Suppressor macrophage treated with lipopolysaccharide for 1 hour (primary cell): ENCODE results near the gene MRPL42.
"Not testable (repeated sequence)": the region's sequence is repeated elsewhere in the genome, so short reads cannot be mapped to it uniquely, and the experiment has no call there.

Experiments used
- DNase-seq, 3 donors: peaks; one replicate each; pipeline ENCODE4 v3.0.0-alpha.2; 2020 to 2022

Gene MRPL42

DNA sequence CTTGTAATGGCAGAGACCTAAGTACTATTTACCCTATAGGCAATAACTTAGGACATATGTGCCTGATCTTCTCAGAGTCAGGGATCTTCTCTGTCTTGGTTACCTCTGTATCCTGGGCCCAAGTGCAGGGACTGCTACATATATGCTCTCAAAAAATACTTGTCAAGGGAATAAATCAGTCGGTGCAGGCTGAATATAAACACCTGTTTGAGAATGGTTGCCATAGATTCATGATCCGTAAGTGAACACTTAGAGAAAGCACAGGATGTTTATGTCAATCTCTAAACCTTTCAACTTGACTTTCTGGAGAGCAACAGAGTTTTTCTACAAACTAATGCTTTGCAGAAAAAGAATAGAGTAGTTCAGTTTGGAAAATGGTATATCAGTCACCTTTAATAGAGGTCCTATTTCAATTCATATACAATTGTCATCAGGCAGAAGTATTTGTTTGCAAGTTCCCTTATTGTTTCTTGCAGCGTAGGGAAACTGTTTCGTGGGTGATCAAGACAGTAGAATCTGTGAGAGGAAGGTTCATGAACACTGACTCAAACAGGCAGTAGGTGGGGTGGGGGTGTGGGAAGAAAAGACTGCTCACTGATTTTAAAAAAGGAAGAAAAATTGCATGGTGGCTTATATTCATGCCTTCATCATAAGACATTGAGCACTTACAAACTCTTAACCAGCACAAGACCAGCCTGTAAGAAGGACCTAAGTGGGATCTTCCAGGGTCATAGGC lies 19.6 kb upstream of the MRPL42 start:
- peak; percentile 79 to 82 (median 81) for DNase-seq

DNA sequence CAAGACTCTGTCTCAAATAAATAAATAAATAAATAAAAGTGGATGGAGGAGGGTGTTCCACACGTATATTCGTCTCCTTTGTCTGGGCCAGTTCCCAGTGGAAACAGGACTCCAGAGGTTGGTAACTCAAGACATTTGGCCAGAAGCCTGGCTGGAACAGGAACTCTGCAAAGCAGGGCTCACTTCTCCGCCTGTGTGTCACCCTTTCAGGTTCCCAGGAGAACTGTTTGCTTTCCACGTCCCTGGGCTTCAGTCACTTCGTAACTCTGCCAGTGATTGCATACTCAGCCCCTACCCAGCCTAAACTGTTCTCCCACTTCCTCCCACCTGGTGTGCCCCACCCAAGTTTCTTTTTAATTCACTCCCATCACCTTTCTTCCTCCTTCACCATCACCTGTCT lies 18.5 kb upstream of the MRPL42 start:
- DNase-seq, result no peak

GRCh38 chr12:93449277-93449676 lies 18.0 kb upstream of the MRPL42 start:
- DNase-seq, result no peak

DNA sequence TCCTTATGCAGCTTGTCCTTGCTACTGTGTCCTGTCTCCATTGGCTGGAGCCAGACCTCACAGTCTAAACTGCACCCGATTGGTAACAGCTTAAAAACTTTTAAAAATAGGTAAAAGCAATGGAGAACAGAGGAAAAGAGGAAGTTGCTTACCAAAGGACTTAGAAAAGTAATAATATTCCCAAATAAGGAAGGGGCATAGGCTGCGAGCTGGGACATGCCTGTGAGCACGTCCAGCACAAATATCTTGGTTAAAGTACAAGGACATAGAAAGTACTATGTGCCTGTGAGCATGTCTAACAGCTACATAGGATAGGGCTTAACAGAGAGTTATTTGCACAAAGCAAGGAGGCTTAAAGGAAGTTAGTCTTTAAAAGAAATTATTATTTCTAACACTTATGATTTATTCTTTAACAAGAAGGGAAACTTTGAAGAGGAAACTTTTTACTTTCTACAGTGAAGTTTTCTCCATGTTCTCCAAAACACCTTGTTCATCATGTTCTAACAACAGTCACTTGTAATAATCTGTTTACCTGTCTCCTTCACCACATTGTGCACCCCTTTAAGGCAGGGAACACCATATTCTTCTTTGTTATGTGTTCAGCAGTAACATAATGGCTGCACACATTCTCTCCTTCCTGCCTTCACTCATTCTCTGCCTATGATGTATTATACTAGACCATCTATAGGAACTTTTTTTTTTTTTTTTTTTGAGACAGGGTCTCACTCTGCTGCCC lies 15.7 kb upstream of the MRPL42 start:
- no peak for DNase-seq

DNA sequence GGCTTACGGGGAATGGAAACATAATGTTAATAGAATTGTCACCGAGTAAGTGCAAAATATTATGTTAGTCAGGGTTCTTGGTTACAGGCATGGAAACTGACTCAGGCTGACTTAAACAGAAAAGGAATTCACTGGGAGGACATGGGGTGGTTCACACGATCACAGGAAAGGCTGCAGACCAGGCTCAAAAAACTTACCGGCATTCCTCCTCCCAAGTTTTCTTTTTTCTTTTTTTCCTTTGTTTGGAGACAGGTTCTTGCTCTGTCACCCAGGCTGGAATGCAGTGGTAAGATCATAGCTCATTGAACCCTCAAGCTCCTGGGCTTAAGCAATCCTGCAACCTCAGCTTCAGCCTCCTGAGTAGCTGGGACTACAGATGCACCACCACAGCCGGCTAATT lies 13.7 kb upstream of the MRPL42 start:
- DNase-seq, result no peak

GRCh38 chr12:93456077-93456476 lies 11.2 kb upstream of the MRPL42 start:
- DNase-seq, result no peak

- DNase-seq, result no peak
Observed at GRCh38 chr12:93459097-93459496, 8.2 kb upstream of the MRPL42 start.

- DNase-seq, result no peak
Observed at GRCh38 chr12:93460003-93460402, 7.3 kb upstream of the MRPL42 start.

DNA sequence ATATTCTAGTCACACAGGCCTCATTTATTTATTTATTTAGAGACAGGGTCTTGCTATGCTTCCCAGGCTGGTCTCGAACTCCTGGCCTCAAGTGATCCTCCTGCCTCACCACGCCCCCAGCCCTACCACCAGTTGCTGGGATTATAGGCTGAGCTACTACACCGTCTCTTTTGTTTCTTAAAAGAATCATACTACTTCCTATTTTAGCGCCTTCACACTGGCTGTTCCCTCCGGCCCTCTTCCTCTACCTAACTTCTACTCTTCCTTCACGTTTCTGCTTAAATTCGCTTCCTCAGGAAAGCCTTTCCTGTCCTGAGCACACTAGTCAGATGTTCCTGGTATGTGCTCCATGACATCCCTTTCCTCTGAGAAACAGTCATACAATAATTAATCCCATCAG lies 6.4 kb upstream of the MRPL42 start:
- peak in 1 of 3 donors; percentile 38 for DNase-seq

DNA sequence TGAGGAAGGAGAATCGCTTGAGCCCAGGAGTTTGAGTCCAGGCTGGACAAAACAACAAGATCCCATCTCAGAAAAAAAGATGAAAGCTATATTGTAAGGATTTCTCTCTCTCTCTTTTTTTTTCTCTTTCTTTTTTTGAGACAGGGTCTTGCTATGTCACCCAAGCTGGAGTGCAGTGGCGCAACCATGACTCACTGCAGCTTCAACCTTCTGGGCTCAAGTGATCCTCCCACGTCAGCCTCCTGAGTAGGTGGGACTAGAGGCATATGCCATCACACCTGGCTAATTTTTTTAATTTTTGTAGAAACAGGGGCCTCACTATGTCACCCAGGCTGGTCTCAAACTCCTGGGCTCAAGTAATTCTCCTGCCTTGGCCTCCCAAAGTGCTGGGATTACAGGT lies 5.8 kb upstream of the MRPL42 start:
- DNase-seq, result peak; percentile 43 to 56 (median 43)

- peak in 1 of 3 donors; percentile 7 for DNase-seq
Observed at GRCh38 chr12:93465841-93466240, 1.5 kb upstream of the MRPL42 start.

- no peak for DNase-seq
Observed at GRCh38 chr12:93466625-93467350, 526 bp upstream of the MRPL42 start.

GRCh38 chr12:93468008-93468371 lies 676 bp downstream of the MRPL42 start:
- DNase-seq, result peak in 1 of 3 donors; percentile 9

GRCh38 chr12:93469386-93469785 lies 2.1 kb downstream of the MRPL42 start:
- no peak for DNase-seq

DNA sequence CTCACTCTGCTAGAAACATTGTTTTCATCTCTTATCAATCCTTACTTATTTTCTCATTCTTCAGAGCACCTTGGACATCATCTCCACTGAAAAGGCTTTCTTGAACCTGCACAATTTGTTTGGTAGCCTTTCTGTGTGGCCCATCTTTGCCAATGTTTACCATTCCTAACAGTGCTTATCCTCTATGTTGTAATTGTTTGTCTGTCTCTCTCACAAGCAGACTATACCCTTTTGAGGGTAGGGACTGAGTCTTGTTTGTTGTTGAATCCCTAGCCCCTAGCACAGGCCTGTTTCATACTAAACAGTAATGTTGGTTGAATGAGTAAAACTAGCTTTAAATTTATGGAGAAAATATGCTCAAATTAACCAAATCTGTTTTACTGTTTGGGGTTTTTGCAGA lies 9.2 kb downstream of the MRPL42 start:
- no peak for DNase-seq

GRCh38 chr12:93482721-93483120 lies 15.4 kb downstream of the MRPL42 start:
- DNase-seq, result no peak

DNA sequence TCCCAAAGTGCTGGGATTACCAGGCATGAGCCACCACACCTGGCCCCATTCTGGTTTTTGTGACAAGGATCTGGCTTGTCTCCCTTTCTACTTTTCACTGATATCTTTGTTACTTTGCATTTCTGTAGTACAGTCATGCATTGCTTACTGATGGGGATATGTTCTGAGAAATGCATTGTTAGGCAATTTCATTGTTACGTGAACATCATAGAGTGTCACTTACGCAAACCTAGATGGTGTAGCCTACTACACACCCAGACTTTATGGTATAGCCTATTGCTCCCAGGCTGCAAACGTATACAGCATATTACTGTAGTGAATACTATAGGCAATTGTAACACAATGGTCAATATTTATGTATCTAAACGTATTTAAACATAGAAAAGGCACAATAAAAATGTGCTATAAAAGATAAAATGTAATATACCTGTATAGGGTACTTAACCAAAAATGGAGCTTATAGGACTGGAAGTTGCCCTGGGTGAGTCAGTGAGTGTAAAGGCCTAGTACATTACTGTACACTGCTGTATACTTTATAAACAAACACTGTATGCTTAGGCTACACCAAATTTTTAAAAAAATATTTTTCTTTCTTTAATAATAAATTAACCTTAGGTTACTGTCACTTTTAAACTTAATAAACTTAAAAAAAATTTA lies 16.0 kb downstream of the MRPL42 start:
- no peak for DNase-seq

DNA sequence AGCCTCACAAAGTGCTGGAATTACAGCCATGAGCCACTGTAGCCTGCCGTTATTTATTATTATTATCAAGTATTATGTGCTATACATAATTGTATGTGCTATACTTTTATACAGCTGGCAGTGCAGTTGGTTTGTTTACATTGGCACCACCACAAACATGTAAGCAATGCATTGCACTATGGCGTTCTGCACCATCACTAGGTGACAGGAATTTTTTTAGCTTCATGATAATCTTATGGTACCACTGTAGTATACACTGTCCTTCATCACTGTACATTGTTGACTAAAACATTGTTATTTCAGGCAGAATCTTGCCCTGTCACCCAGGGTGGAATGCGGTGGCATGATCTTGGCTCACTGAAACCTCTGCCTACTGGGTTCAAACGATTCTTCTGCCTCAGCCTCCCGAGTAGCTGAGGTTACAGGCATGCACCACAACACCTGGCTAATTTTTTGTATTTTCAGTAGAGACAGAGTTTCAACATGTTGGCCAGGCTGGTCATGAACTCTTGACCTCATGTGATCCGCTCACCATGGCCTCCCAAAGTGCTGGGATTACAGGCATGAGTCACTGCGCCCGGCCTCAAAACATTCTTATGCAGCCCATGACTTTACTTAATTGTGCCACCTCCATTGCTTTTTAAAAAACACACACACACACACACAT lies 17.1 kb downstream of the MRPL42 start:
- peak in 1 of 3 donors; percentile 7 for DNase-seq

DNA sequence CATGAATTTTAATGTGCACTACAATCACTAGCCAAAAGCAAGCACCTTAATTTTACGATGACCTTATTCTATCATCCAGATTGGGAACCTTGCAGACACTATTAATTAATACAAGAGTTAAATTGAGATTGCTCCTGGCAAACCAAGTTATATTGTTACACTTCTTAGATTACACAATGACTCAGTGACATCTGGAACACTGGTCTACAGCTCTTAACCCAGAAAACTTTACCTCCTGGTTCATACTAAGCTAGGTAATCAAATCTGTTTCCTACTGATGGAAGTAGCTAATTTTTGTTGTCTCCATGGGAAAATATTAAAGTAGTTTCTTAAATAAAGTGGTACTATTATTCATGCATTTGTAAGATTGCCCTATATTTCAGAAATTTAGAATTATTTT lies 25.5 kb downstream of the MRPL42 start:
- not testable (repeated sequence) for DNase-seq

DNA sequence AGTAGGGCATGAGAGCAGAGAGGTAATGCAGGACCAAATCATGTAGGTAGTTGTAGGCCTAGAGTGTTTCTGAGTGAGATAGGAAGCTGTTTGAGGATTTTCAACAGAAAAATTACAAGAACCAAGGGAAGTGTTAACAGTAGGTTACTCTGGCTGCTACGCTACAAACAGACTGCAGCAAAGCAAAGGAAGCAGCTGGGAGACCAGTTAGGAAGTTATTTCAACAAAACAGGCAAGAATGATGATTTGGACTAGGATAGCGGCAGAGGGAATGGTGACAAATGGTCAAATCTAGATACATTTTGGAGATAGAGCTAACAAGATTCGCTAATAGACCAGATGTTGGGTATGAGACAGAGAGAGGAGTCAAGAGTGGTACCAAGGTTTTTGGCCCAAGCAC lies 26.8 kb downstream of the MRPL42 start:
- no peak for DNase-seq

- DNase-seq, result peak; percentile 19 to 64 (median 38)
Observed at GRCh38 chr12:93497456-93497855, 30.1 kb downstream of the MRPL42 start.

GRCh38 chr12:93498813-93499212 lies 31.5 kb downstream of the MRPL42 start:
- DNase-seq, result not testable (repeated sequence)

DNA sequence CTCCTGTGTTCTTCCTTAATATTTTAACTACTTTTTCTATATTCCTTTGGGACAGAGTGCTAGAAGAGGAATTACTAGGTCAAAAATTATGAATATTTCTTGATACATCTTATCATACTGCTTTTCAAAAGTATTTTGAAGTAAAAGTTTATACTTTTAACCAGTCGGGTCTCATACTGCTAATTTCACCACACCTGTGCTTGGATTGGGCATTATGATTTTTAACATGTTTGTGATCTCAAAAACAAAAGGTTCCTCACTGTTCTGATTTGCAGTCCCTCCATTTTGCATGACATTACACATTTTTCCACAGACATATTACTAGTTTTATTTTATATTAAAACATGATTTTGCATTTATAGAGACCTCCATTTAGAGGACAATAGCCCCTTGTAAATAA lies 32.9 kb downstream of the MRPL42 start:
- no peak for DNase-seq
